Thoracic aorta (tissue), 2 donors: Measurements from ENCODE around the gene PLEKHA8. TPM values are rescaled to one million over a fixed set of nuclear protein-coding genes. Genes with fewer than 3 reads are reported as not detected.

Source experiments
- ATAC-seq: fragments of 150-250 bp; one replicate; pipeline ENCODE4 v1.8.0; 2017; ENCODE audit warnings: low read depth; ENCODE audit not compliant: insufficient number of reproducible peaks, low FRiP score
- DNase-seq: peaks from one replicate; pipeline ENCODE4 v3.0.0-alpha.2; 2020; ENCODE audit warnings: low spot score
- H3K27ac ChIP-seq, 2 donors: fragments of 200-600 bp; sonication (generic); 1 replicate in 1 of 2; 2 replicates in 1 of 2; pipeline ENCODE4 v1.5.1; 2016; ENCODE audit warnings: mild to moderate bottlenecking in 2 of 2, moderate library complexity in 2 of 2
- H3K27me3 ChIP-seq: fragments of 200-600 bp; sonication (generic); replicated peaks from 2 replicates; pipeline ENCODE4 v1.6.0; 2016; ENCODE audit warnings: mild to moderate bottlenecking; ENCODE audit not compliant: insufficient read depth
- H3K36me3 ChIP-seq: fragments of 200-600 bp; sonication (generic); one replicate; pipeline ENCODE4 v1.5.1; 2016
- H3K4me1 ChIP-seq, 2 donors: fragments of 200-600 bp; sonication (generic); 1 replicate in 1 of 2; 2 replicates in 1 of 2; pipeline versions ENCODE4 v1.5.1 to v1.6.0; 2016; ENCODE audit warnings: low read depth in 2 of 2, mild to moderate bottlenecking in 1 of 2; ENCODE audit not compliant: control insufficient read depth in 1 of 2
- H3K4me3 ChIP-seq: fragments of 200-600 bp; sonication (generic); 2 replicates; pipeline ENCODE4 v1.5.1; 2016; ENCODE audit warnings: mild to moderate bottlenecking
- H3K9me3 ChIP-seq: fragments of 200-600 bp; sonication (generic); 2 replicates; pipeline ENCODE4 v1.5.1; 2016
- CTCF ChIP-seq: fragments of 200-600 bp; sonication (generic); IDR thresholded peaks from one replicate; pipeline ENCODE4 v1.5.1; 2019; ENCODE audit warnings: antibody characterized with exemption
- total RNA-seq, 2 donors: library from RNA; depleted of rRNA; stranded (reverse); fragments of >200 nt; gene quantifications; one replicate each; pipeline versions ENCODE4 v1.1.0 to v1.2.3, GENCODE V29; 2016

Gene PLEKHA8
- total RNA-seq, 2 donors from 2014 or later = 6.6 to 10.0 TPM

GRCh38 chr7:30032310-30033125 is 4.3 kb downstream of the PLEKHA8 start:
- no peaks in the 10 kb centered on the region for H3K9me3 ChIP-seq
- H3K36me3 ChIP-seq = no peaks in the 10 kb centered on the region
- H3K27me3 ChIP-seq = no peaks in the 10 kb centered on the region
- DNase-seq (no peak), ATAC-seq (no peak)
- H3K27ac ChIP-seq = no peak overlapping the region
- TF ChIP-seq CTCF = no peak
- H3K4me3 ChIP-seq = no peak overlapping the region
- H3K4me1 ChIP-seq = peaks cover 22 to 25% of the 10 kb centered on the region in 2 donors

GRCh38 chr7:30034501-30034900 is 6.3 kb downstream of the PLEKHA8 start:
- TF ChIP-seq CTCF = no peak
- Histone ChIP-seq H3K4me1 (peaks cover 17 to 20% of the 10 kb centered on the region in 2 donors), H3K27me3 (no peaks in the 10 kb centered on the region), H3K27ac (no peak overlapping the region), H3K9me3 (no peaks in the 10 kb centered on the region), H3K4me3 (no peak overlapping the region), H3K36me3 (no peaks in the 10 kb centered on the region)
- no peak for ATAC-seq
- DNase-seq = no peak

GRCh38 chr7:30036220-30036619 is 8.0 kb downstream of the PLEKHA8 start:
- Histone ChIP-seq H3K9me3 (no peaks in the 10 kb centered on the region), H3K4me1 (peaks cover 13 to 15% of the 10 kb centered on the region in 2 donors), H3K36me3 (no peaks in the 10 kb centered on the region), H3K27me3 (no peaks in the 10 kb centered on the region), H3K27ac (no peak overlapping the region), H3K4me3 (no peak overlapping the region)
- no peak for ATAC-seq
- no peak for TF ChIP-seq CTCF
- no peak for DNase-seq

GRCh38 chr7:30038196-30038980 is 10.2 kb downstream of the PLEKHA8 start:
- Histone ChIP-seq H3K36me3 (no peaks in the 10 kb centered on the region), H3K27me3 (no peaks in the 10 kb centered on the region), H3K4me3 (no peak overlapping the region), H3K4me1 (peaks cover 4 to 6% of the 10 kb centered on the region in 2 donors), H3K27ac (no peak overlapping the region), H3K9me3 (no peaks in the 10 kb centered on the region)
- no peak for DNase-seq
- TF ChIP-seq CTCF = no peak
- ATAC-seq = no peak

- no peak for DNase-seq
- no peak for TF ChIP-seq CTCF
- Histone ChIP-seq H3K4me3 (no peak overlapping the region), H3K27ac (no peak overlapping the region), H3K36me3 (no peaks in the 10 kb centered on the region), H3K27me3 (no peaks in the 10 kb centered on the region), H3K4me1 (peaks cover 3 to 6% of the 10 kb centered on the region in 2 donors), H3K9me3 (no peaks in the 10 kb centered on the region)
- no peak for ATAC-seq
Observed at GRCh38 chr7:30040938-30041337, 12.7 kb downstream of the PLEKHA8 start.
